ENCODE results near the gene SUMF1. TPM values are rescaled to one million over a fixed set of nuclear protein-coding genes. Genes with fewer than 3 reads are reported as not detected.

The SUMF1 gene
- total RNA-seq, 1 experiment from 2014 or later, result 26.6 TPM

DNA sequence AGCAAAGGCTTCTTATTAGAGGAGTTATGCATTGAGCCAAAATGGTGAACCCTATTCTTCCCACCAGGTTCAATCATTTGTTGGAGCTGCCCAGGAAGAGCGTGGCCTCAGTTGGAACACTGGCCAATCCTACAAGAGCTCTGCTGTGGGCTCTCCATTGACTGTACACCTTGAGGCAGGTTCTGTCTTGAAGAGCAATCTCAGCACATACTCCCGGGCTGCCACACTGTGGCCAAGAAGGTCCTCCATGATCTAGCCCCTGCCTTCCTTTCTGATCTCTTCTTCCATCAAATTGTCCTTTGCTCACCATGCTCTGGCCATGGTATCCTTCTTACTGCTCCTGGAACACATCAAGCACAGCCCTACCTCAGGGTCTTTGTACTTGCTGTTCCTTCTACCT lies 5.7 kb upstream of the SUMF1 start:
- TF ChIP-seq, protein P1, sequence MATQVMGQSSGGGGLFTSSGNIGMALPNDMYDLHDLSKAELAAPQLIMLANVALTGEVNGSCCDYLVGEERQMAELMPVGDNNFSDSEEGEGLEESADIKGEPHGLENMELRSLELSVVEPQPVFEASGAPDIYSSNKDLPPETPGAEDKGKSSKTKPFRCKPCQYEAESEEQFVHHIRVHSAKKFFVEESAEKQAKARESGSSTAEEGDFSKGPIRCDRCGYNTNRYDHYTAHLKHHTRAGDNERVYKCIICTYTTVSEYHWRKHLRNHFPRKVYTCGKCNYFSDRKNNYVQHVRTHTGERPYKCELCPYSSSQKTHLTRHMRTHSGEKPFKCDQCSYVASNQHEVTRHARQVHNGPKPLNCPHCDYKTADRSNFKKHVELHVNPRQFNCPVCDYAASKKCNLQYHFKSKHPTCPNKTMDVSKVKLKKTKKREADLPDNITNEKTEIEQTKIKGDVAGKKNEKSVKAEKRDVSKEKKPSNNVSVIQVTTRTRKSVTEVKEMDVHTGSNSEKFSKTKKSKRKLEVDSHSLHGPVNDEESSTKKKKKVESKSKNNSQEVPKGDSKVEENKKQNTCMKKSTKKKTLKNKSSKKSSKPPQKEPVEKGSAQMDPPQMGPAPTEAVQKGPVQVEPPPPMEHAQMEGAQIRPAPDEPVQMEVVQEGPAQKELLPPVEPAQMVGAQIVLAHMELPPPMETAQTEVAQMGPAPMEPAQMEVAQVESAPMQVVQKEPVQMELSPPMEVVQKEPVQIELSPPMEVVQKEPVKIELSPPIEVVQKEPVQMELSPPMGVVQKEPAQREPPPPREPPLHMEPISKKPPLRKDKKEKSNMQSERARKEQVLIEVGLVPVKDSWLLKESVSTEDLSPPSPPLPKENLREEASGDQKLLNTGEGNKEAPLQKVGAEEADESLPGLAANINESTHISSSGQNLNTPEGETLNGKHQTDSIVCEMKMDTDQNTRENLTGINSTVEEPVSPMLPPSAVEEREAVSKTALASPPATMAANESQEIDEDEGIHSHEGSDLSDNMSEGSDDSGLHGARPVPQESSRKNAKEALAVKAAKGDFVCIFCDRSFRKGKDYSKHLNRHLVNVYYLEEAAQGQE (IDR thresholded peaks at IDR 0.05; ENCODE audit: low read depth), result no peak
- TF ChIP-seq SP1 (IDR thresholded peaks at IDR 0.05; ENCODE audit: low read depth) (no peak), ZFX (IDR thresholded peaks at IDR 0.05) (no peak), CBX3 (IDR thresholded peaks at IDR 0.05; ENCODE audit: low read depth) (no peak), ATF3 (IDR thresholded peaks at IDR 0.05) (no peak)
- TF ChIP-seq, protein P2, sequence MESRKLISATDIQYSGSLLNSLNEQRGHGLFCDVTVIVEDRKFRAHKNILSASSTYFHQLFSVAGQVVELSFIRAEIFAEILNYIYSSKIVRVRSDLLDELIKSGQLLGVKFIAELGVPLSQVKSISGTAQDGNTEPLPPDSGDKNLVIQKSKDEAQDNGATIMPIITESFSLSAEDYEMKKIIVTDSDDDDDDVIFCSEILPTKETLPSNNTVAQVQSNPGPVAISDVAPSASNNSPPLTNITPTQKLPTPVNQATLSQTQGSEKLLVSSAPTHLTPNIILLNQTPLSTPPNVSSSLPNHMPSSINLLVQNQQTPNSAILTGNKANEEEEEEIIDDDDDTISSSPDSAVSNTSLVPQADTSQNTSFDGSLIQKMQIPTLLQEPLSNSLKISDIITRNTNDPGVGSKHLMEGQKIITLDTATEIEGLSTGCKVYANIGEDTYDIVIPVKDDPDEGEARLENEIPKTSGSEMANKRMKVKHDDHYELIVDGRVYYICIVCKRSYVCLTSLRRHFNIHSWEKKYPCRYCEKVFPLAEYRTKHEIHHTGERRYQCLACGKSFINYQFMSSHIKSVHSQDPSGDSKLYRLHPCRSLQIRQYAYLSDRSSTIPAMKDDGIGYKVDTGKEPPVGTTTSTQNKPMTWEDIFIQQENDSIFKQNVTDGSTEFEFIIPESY (IDR thresholded peaks at IDR 0.05; ENCODE audit: extremely low read depth, insufficient replicate concordance, low read length), result no peak
- Histone ChIP-seq H3K4me1 (ENCODE audit: control insufficient read depth in 1 of 2, insufficient read depth in 2 of 2, low read length in 2 of 2) (peaks cover 7 to 9% of the 10 kb centered on the region in 2 experiments; a peak in 3 of 4 replicates), H3K79me2 (ENCODE audit: insufficient read depth, low read length) (no peaks in the 10 kb centered on the region), H3K27ac (ENCODE audit: low read depth, low read length) (no peak overlapping the region), H3K4me2 (ENCODE audit: low read length) (no peak overlapping the region), H3K27me3 (ENCODE audit: insufficient read depth, low read length) (peaks cover 17% of the 10 kb centered on the region), H3K36me3 (ENCODE audit: control insufficient read depth in 1 of 2, insufficient read depth in 2 of 2, low read length in 2 of 2) (no peaks in the 10 kb centered on the region), H3K9me2 (ENCODE audit: insufficient read depth) (no peaks in the 10 kb centered on the region), H3K9me3 (ENCODE audit: control insufficient read depth in 1 of 2, insufficient read depth in 1 of 2, low read depth in 1 of 2, low read length in 2 of 2) (no peaks in the 10 kb centered on the region), H3K9ac (ENCODE audit: low read length) (no peak overlapping the region), H3K4me3 (replicated peaks in 1 of 2; ENCODE audit: low read depth in 1 of 2, low read length in 2 of 2) (no peak overlapping the region), H4K20me1 (ENCODE audit: insufficient read depth) (no peaks in the 10 kb centered on the region), H2AFZ (ENCODE audit: low read depth, low read length, poor library complexity, severe bottlenecking) (no peak overlapping the region)
- POLR2A ChIA-PET, result no interaction called here
- DNase-seq (ENCODE audit: low read depth, low spot score) (no peak), ATAC-seq (0 out of 2 replicates have a peak, but pooled peaks have one; percentile 11)
- RAD21 ChIA-PET (ENCODE audit: low non-redundant PET in 1 of 2, low total read pairs in 2 of 2, uncharacterized antibody in 2 of 2, unreplicated experiment in 2 of 2), result no interaction called here
- intact Hi-C loops (cut with micrococcal nuclease), result no loop called here
- CTCF ChIA-PET, result no interaction called here
- BruUV-seq (replicated peaks), result no TSS peak
